Glutamatergic neuron (in vitro differentiated cells): ENCODE data around the gene TP53BP1. TPM values are rescaled to one million over a fixed set of nuclear protein-coding genes. Genes with fewer than 3 reads are reported as not detected.

Experiments used
- DNase-seq: peaks from one replicate; pipeline ENCODE4 v3.0.0; 2022
- H3K27ac Mint-ChIP-seq: one replicate; pipeline ENCODE4 v1.8.0; 2020; ENCODE audit warnings: mild to moderate bottlenecking, mixed read lengths, inconsistent platforms; ENCODE audit not compliant: unreplicated experiment
- H3K27me3 Mint-ChIP-seq: one replicate; pipeline ENCODE4 v1.8.0; 2020; ENCODE audit warnings: mild to moderate bottlenecking, moderate library complexity, mixed read lengths, inconsistent platforms; ENCODE audit not compliant: unreplicated experiment
- H3K36me3 Mint-ChIP-seq: one replicate; pipeline ENCODE4 v1.8.0; 2020; ENCODE audit warnings: mild to moderate bottlenecking, mixed read lengths, inconsistent platforms; ENCODE audit not compliant: unreplicated experiment
- H3K4me1 Mint-ChIP-seq: one replicate; pipeline ENCODE4 v1.8.0; 2020; ENCODE audit warnings: mild to moderate bottlenecking, low read depth, mixed read lengths, inconsistent platforms; ENCODE audit not compliant: unreplicated experiment
- H3K4me3 Mint-ChIP-seq: one replicate; pipeline ENCODE4 v1.8.0; 2020; ENCODE audit warnings: mild to moderate bottlenecking, mixed read lengths, inconsistent platforms; ENCODE audit not compliant: unreplicated experiment
- H3K9me3 Mint-ChIP-seq: one replicate; pipeline ENCODE4 v1.8.0; 2020; ENCODE audit warnings: mild to moderate bottlenecking, moderate library complexity, mixed read lengths, inconsistent platforms; ENCODE audit not compliant: unreplicated experiment
- CTCF ChIP-seq: fragments of 200-600 bp; sonication (generic); IDR thresholded peaks from one replicate; pipeline ENCODE4 v1.5.0; 2021; ENCODE audit not compliant: partially characterized antibody, unreplicated experiment
- total RNA-seq: library from RNA; stranded (reverse); fragmentation: NEBNext Ultra II Directional; extraction: Animal tissue kit (Norgen Biotek cat#: 25700); gene quantifications from one replicate; pipeline ENCODE4 v1.2.1, GENCODE V29; 2021; ENCODE audit not compliant: unreplicated experiment

TP53BP1 gene
- total RNA-seq, 1 donor from 2014 or later, result 142 TPM

GRCh38 chr15:43414196-43414595 lies 78.8 kb downstream of the TP53BP1 start:
- no peak for DNase-seq
- Mint-ChIP-seq H3K36me3 (no peaks in the 10 kb centered on the region), H3K4me1 (no peaks in the 10 kb centered on the region), H3K9me3 (no peaks in the 10 kb centered on the region), H3K27me3 (no peaks in the 10 kb centered on the region), H3K27ac (peak overlapping the region; percentile 43), H3K4me3 (no peak overlapping the region)
- no peak for TF ChIP-seq CTCF

- no peaks in the 10 kb centered on the region for H3K27me3 Mint-ChIP-seq
- no peaks in the 10 kb centered on the region for H3K36me3 Mint-ChIP-seq
- TF ChIP-seq CTCF, result no peak
- no peaks in the 10 kb centered on the region for H3K9me3 Mint-ChIP-seq
- no peak overlapping the region for H3K4me3 Mint-ChIP-seq
- no peak overlapping the region for H3K27ac Mint-ChIP-seq
- DNase-seq, result no peak
- no peaks in the 10 kb centered on the region for H3K4me1 Mint-ChIP-seq
Measured at GRCh38 chr15:43412096-43412495, 80.9 kb downstream of the TP53BP1 start.

- H3K4me3 Mint-ChIP-seq, result no peak overlapping the region
- no peak for TF ChIP-seq CTCF
- H3K27me3 Mint-ChIP-seq, result no peaks in the 10 kb centered on the region
- H3K4me1 Mint-ChIP-seq, result no peaks in the 10 kb centered on the region
- no peak for DNase-seq
- no peak overlapping the region for H3K27ac Mint-ChIP-seq
- no peaks in the 10 kb centered on the region for H3K9me3 Mint-ChIP-seq
- no peaks in the 10 kb centered on the region for H3K36me3 Mint-ChIP-seq
Measured at GRCh38 chr15:43410572-43411214, 82.3 kb downstream of the TP53BP1 start.

- DNase-seq, result no peak
- no peaks in the 10 kb centered on the region for H3K36me3 Mint-ChIP-seq
- no peak overlapping the region for H3K4me3 Mint-ChIP-seq
- no peaks in the 10 kb centered on the region for H3K4me1 Mint-ChIP-seq
- H3K27me3 Mint-ChIP-seq, result no peaks in the 10 kb centered on the region
- no peak overlapping the region for H3K27ac Mint-ChIP-seq
- no peaks in the 10 kb centered on the region for H3K9me3 Mint-ChIP-seq
- TF ChIP-seq CTCF, result no peak
Measured at GRCh38 chr15:43408789-43409188, 84.2 kb downstream of the TP53BP1 start.

GRCh38 chr15:43406808-43407207 lies 86.1 kb downstream of the TP53BP1 start:
- Mint-ChIP-seq H3K27me3 (no peaks in the 10 kb centered on the region), H3K9me3 (no peaks in the 10 kb centered on the region), H3K27ac (no peak overlapping the region), H3K4me1 (no peaks in the 10 kb centered on the region), H3K36me3 (no peaks in the 10 kb centered on the region), H3K4me3 (no peak overlapping the region)
- no peak for DNase-seq
- TF ChIP-seq CTCF, result no peak
